HL-60 (cell line): Measurements from ENCODE around the gene DNAH10.

Source experiments
- DNase-seq, 2 experiments: peaks; one replicate each; pipeline ENCODE4 v3.0.0-alpha.2; 2010 to 2020; ENCODE audit warnings: low read depth in 1 of 2, low spot score in 1 of 2
- H3K27ac ChIP-seq: fragments of 250-450 bp; sonication (Bioruptor Pico); replicated peaks from 2 replicates; pipeline ENCODE4 v1.5.1; 2020; ENCODE audit warnings: mild to moderate bottlenecking, moderate library complexity
- H3K27me3 ChIP-seq: fragments of 250-450 bp; sonication (Bioruptor Pico); 2 replicates; pipeline ENCODE4 v1.5.1; 2021; ENCODE audit warnings: mild to moderate bottlenecking, moderate library complexity; ENCODE audit not compliant: insufficient read depth, poor library complexity, severe bottlenecking
- H3K4me3 ChIP-seq: replicated peaks from 2 replicates; pipeline ENCODE4 v1.5.1; 2011; ENCODE audit warnings: mild to moderate bottlenecking, control low read depth, low read length; ENCODE audit not compliant: insufficient read depth
- GABPA ChIP-seq: IDR thresholded peaks from 2 replicates; pipeline ENCODE4 v1.6.1; 2012; ENCODE audit warnings: low read depth
- POLR2AphosphoS5 ChIP-seq: IDR thresholded peaks from 2 replicates; pipeline ENCODE4 v1.6.1; 2012; ENCODE audit warnings: low read depth
- SPI1 ChIP-seq: IDR thresholded peaks from 2 replicates; pipeline ENCODE4 v1.6.1; 2012; ENCODE audit warnings: low read depth, mild to moderate bottlenecking, borderline replicate concordance
- TF ChIP-seq, protein P1 (sequence below): IDR thresholded peaks from one replicate; pipeline ENCODE4 v1.5.1; 2011; ENCODE audit warnings: low read length, control low read depth, inconsistent platforms; ENCODE audit not compliant: insufficient read depth
- TF ChIP-seq, protein P2 (sequence below): IDR thresholded peaks from 2 replicates; pipeline ENCODE4 v1.6.1; 2012; ENCODE audit warnings: low read depth; ENCODE audit not compliant: insufficient replicate concordance

Gene DNAH10

DNA sequence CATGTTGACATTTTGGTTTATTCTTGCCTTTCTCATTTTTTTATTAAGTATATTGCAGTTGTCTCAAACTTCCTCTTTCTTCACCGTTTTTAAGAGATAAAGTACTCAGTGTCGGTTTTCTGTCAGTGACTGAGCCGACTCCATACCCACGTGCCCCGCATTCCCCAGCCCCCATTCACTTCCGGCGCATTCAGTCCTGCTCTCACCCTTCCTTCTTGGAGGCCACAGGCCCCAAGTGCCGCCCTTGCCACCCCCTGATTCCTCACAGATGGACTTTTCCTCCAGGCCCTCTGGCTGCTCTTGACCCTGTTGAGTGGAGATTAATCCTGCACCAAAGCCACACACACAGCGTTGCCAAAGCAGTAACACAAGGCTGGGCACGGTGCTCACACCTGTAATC, 19.1 kb upstream of the DNAH10 start:
- H3K27me3 ChIP-seq: no peaks in the 10 kb centered on the region
- DNase-seq: peak; percentile 85 to 89
- H3K27ac ChIP-seq: peak overlapping the region; percentile 84
- TF ChIP-seq, protein P1, sequence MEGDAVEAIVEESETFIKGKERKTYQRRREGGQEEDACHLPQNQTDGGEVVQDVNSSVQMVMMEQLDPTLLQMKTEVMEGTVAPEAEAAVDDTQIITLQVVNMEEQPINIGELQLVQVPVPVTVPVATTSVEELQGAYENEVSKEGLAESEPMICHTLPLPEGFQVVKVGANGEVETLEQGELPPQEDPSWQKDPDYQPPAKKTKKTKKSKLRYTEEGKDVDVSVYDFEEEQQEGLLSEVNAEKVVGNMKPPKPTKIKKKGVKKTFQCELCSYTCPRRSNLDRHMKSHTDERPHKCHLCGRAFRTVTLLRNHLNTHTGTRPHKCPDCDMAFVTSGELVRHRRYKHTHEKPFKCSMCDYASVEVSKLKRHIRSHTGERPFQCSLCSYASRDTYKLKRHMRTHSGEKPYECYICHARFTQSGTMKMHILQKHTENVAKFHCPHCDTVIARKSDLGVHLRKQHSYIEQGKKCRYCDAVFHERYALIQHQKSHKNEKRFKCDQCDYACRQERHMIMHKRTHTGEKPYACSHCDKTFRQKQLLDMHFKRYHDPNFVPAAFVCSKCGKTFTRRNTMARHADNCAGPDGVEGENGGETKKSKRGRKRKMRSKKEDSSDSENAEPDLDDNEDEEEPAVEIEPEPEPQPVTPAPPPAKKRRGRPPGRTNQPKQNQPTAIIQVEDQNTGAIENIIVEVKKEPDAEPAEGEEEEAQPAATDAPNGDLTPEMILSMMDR: no peak
- TF ChIP-seq GABPA (peak; percentile 57), SPI1 (peak; percentile 3; the same call in 1 of the 2 replicates), POLR2AphosphoS5 (peak; percentile 71)
- TF ChIP-seq, protein P2, sequence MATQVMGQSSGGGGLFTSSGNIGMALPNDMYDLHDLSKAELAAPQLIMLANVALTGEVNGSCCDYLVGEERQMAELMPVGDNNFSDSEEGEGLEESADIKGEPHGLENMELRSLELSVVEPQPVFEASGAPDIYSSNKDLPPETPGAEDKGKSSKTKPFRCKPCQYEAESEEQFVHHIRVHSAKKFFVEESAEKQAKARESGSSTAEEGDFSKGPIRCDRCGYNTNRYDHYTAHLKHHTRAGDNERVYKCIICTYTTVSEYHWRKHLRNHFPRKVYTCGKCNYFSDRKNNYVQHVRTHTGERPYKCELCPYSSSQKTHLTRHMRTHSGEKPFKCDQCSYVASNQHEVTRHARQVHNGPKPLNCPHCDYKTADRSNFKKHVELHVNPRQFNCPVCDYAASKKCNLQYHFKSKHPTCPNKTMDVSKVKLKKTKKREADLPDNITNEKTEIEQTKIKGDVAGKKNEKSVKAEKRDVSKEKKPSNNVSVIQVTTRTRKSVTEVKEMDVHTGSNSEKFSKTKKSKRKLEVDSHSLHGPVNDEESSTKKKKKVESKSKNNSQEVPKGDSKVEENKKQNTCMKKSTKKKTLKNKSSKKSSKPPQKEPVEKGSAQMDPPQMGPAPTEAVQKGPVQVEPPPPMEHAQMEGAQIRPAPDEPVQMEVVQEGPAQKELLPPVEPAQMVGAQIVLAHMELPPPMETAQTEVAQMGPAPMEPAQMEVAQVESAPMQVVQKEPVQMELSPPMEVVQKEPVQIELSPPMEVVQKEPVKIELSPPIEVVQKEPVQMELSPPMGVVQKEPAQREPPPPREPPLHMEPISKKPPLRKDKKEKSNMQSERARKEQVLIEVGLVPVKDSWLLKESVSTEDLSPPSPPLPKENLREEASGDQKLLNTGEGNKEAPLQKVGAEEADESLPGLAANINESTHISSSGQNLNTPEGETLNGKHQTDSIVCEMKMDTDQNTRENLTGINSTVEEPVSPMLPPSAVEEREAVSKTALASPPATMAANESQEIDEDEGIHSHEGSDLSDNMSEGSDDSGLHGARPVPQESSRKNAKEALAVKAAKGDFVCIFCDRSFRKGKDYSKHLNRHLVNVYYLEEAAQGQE: peak; percentile 45
- H3K4me3 ChIP-seq: no peak overlapping the region

DNA sequence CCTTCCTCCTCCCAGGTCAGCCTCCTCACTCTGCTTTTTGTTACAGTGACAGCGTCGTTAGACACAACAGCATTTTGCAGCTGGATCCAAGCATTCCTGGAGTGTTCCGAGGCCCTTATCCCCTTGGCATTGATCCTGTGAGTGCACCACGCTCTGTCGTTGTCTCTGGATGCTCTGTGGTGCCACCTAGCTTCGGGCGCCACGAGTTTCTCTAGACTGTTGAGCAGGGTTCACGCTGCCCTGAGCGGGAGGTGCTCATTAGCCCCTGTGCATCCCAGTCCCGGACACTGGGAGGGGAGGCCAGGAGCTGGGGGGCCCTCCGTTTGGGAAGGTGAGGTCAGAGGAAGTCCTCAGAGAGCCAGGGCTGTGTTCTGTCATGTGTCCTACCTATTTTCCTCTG, 17.3 kb upstream of the DNAH10 start:
- H3K27ac ChIP-seq: no peak overlapping the region
- no peak overlapping the region for H3K4me3 ChIP-seq
- peak in 1 of 2 experiments; percentile 50 for DNase-seq
- no peaks in the 10 kb centered on the region for H3K27me3 ChIP-seq
- TF ChIP-seq, protein P1: no peak
- TF ChIP-seq GABPA (no peak), SPI1 (no peak), POLR2AphosphoS5 (no peak)
- TF ChIP-seq, protein P2: no peak

DNA sequence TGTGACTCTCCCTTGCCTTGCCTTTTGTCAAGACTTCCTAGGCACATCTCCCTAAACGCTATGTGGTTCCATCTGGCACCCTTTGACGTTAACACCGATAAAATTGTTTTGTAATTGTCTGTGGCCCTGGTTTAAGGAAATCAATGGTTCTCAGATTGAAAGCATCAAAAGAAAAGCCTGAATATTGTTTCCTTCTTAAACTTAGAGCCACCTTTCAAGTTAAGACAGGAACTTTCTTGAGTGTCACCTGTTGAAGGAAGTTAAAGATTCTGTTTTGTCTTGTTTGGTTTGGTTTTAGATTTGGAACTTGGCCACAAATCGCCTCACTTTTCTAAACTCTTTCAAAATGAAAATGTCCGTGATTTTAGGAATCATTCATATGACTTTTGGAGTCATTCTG, 14.8 kb upstream of the DNAH10 start:
- Histone ChIP-seq H3K4me3 (no peak overlapping the region), H3K27ac (peak overlapping the region; percentile 12; the same call in 1 of the 2 replicates), H3K27me3 (no peaks in the 10 kb centered on the region)
- TF ChIP-seq, protein P1: no peak
- TF ChIP-seq POLR2AphosphoS5: no peak
- DNase-seq: no peak

DNA sequence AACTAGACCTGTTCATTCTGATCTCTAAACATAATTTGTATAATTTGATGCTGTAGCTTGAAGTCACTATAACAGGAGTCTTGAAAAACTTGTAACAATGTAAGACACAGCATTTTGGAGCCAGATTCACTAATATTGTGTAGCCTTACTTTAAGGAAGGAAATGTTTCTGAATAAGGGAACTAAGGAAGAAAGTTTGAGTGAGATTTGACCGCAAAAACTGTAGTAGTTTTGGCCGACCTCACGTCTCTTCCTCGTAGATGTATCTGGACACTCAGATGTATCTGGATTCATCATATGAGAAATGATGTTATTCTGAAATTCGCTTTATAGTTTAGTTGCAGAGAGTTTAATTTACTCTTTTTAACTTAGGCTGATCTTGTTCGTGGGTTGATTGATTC, 13.9 kb upstream of the DNAH10 start:
- TF ChIP-seq, protein P2: no peak
- TF ChIP-seq POLR2AphosphoS5: no peak
- TF ChIP-seq, protein P1: no peak
- TF ChIP-seq GABPA: 0 out of 2 replicates have a peak, but pooled peaks have one; percentile 23
- TF ChIP-seq SPI1: peak; percentile 39; the same call in 1 of the 2 replicates
- Histone ChIP-seq H3K4me3 (no peak overlapping the region), H3K27ac (peak overlapping the region; percentile 12; the same call in 1 of the 2 replicates), H3K27me3 (no peaks in the 10 kb centered on the region)
- peak in 1 of 2 experiments; percentile 61 for DNase-seq
